ENCODE measurements around the gene TUBA4A. TPM values are rescaled to one million over a fixed set of nuclear protein-coding genes. Genes with fewer than 3 reads are reported as not detected.
A peak's percentile ranks its signal among the peaks of the same experiment; 100 is the strongest.
"Not testable (repeated sequence)": the region's sequence is repeated elsewhere in the genome, so short reads cannot be mapped to it uniquely, and the experiment has no call there.

TUBA4A gene
- total RNA-seq, 2 donors from 2014 or later, result 20.4 to 84.6 TPM

DNA sequence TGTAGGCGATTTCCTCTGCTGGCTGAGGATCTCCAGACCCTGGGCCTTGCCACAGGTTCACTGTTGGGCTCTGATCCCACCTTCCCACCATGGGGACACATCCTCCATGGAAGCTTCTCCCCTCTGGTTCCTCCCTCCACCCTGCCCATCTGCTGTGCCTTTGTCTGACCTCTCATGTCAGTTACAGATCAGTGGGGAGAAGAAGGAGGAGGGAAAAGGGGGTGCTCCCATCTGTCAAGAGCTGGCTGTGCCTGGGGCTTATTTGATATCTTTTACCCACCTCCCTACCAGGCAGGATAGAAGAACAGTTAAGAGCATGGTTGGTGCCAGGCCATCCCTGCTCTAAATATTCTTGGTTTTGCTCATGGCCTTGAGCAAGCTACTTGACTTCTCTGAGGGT, 13.2 kb upstream of the TUBA4A start:
- no peak for TF ChIP-seq CTCF (IDR thresholded peaks at IDR 0.05)
- Histone ChIP-seq H3K36me3 (no peaks in the 10 kb centered on the region), H3K27ac (no peak overlapping the region), H3K9me3 (no peaks in the 10 kb centered on the region), H3K4me3 (no peak overlapping the region), H3K4me1 (ENCODE audit: control insufficient read depth in 1 of 2, low read depth in 2 of 2) (no peaks in the 10 kb centered on the region), H3K27me3 (replicated peaks; ENCODE audit: insufficient read depth) (no peaks in the 10 kb centered on the region)
- ATAC-seq (ENCODE audit: insufficient number of reproducible peaks, low FRiP score, low read depth) (no peak), DNase-seq (ENCODE audit: low spot score) (no peak)

- Histone ChIP-seq H3K27me3 (replicated peaks; ENCODE audit: insufficient read depth) (no peaks in the 10 kb centered on the region), H3K36me3 (no peaks in the 10 kb centered on the region), H3K27ac (no peak overlapping the region), H3K4me1 (ENCODE audit: control insufficient read depth in 1 of 2, low read depth in 2 of 2) (no peaks in the 10 kb centered on the region), H3K9me3 (no peaks in the 10 kb centered on the region), H3K4me3 (no peak overlapping the region)
- ATAC-seq (ENCODE audit: insufficient number of reproducible peaks, low FRiP score, low read depth) (no peak), DNase-seq (ENCODE audit: low spot score) (no peak)
- TF ChIP-seq CTCF (IDR thresholded peaks at IDR 0.05), result no peak
Observed at GRCh38 chr2:219266232-219266631, 12.5 kb upstream of the TUBA4A start.

DNA sequence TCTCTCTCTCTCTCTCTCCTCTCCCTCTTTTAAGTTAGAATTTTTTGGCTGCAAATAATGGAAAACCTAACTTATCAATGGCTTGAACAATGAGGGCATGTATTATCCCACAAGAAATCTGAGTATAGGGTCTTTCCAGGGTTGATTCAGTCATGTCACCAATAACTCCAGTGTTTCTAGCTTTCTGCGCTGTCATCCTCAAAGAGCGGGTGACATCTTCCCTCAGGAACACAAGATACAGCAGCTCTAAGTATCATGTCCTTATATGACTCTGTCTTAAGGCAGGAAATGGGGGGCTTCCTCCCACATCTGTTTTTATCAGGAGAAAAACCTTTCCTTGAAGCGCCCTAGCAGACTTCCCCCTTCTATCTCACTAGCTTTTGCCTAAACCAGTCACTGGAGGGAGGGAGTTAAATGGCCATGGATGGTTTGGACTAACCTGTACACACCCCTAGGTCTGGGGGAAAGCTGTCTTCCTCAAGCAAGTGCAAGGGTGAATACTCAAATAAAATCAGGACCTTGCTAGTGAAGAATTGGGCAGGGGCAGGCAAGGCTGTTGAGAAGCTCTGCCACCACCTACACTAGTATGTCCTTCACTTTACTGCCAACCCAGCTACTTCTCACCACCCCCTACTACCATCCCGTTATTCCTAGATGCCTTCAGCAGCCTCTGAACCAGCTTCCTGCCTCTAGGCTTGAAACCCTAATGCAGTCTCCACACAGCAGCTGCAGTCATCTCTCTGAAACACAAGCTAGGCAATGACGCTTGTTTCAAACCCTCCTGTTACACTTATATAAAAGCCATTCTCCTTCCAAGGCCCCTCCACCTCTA, 7.5 kb upstream of the TUBA4A start:
- Histone ChIP-seq H3K4me1 (ENCODE audit: control insufficient read depth in 1 of 2, low read depth in 2 of 2) (no peaks in the 10 kb centered on the region), H3K27me3 (replicated peaks; ENCODE audit: insufficient read depth) (no peaks in the 10 kb centered on the region), H3K9me3 (no peaks in the 10 kb centered on the region), H3K36me3 (no peaks in the 10 kb centered on the region), H3K4me3 (no peak overlapping the region), H3K27ac (no peak overlapping the region)
- no peak for TF ChIP-seq CTCF (IDR thresholded peaks at IDR 0.05)
- no peak for DNase-seq (ENCODE audit: low spot score)
- ATAC-seq (ENCODE audit: insufficient number of reproducible peaks, low FRiP score, low read depth), result no peak

DNA sequence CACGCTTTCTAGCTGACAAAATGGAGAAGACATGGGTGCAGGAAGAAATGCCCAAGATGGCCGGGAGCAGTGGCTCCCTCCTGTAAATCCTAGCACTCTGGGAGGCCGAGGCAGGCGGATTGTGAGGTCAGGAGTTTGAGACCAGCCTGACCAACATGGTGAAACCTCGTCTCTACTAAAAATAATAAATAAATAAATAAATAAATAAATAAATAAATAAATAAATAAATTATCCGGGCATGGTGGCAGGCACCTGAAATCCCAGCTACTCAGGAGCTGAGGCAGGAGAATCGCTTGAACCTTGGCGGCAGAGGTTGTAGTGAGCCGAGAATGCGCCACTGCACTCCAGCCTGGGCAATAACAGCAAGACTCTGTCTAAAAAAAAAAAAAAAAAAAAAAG, 5.2 kb upstream of the TUBA4A start:
- not testable (repeated sequence) for H3K4me1 ChIP-seq (ENCODE audit: control insufficient read depth in 1 of 2, low read depth in 2 of 2); H3K9me3 ChIP-seq; H3K27me3 ChIP-seq (replicated peaks; ENCODE audit: insufficient read depth); H3K36me3 ChIP-seq; DNase-seq (ENCODE audit: low spot score); H3K4me3 ChIP-seq; ATAC-seq (ENCODE audit: insufficient number of reproducible peaks, low FRiP score, low read depth); H3K27ac ChIP-seq

- Histone ChIP-seq H3K4me1 (ENCODE audit: control insufficient read depth in 1 of 2, low read depth in 2 of 2) (peaks cover 24 to 43% of the 10 kb centered on the region in 2 donors), H3K36me3 (peaks cover 7% of the 10 kb centered on the region), H3K4me3 (peak overlapping the region; percentile 76), H3K27ac (peak overlapping the region; percentile 88 to 95), H3K27me3 (replicated peaks; ENCODE audit: insufficient read depth) (no peaks in the 10 kb centered on the region), H3K9me3 (no peaks in the 10 kb centered on the region)
- no peak for DNase-seq (ENCODE audit: low spot score)
- ATAC-seq (ENCODE audit: insufficient number of reproducible peaks, low FRiP score, low read depth), result no peak
- no peak for TF ChIP-seq CTCF (IDR thresholded peaks at IDR 0.05)
Observed at GRCh38 chr2:219254590-219255201, 978 bp upstream of the TUBA4A start.
